HG03175 (cell line): ENCODE data around the gene GRIPAP1.
"Not testable (repeated sequence)": the region's sequence is repeated elsewhere in the genome, so short reads cannot be mapped to it uniquely, and the experiment has no call there.

Source experiments
- ATAC-seq: cut with Tn5 transposase; IDR thresholded peaks from one replicate; pipeline ENCODE4 v1.9.1; 2021; ENCODE audit warnings: mild to moderate bottlenecking, moderate library complexity; ENCODE audit not compliant: unreplicated experiment

GRIPAP1 gene

DNA sequence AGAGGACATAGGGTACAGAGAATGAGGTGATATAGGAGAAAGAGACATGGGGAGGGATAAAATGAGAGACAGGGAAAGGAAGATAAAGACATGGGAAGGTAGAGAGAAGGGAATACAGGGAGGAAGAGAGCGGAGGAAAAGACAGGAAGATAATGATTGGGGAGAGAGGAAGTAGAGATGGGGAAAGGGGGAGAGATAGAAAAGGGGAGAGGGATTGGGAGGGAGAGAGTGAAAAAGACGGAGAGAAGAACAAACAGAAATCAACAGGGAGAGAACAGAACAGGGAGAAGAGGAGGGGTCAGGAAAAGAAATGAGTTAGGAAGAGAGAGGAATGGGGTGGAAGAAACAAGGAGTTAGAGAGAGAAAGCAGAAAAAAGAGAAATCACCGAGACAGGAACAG is 4.6 kb downstream of the GRIPAP1 start:
- no peak for ATAC-seq

DNA sequence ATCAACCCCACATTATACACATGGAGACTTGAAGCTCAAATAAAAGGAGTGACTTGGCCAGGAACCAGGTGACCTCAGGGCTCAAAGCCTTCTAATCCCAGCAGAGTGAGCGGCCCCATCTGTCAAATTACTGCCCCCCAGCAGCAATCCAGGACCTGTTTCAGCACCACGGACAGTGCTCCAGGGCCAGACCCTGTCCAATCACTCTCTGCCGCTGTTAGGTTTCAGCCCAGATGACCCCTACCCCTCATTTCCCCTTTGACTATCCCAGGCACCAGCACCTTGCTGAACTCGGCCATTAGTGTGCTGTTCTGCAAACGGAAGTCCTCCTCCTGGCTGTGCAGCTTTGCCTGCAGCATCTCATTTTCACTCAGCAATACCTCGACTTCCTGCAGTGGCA is 5.1 kb downstream of the GRIPAP1 start:
- ATAC-seq, result no peak

DNA sequence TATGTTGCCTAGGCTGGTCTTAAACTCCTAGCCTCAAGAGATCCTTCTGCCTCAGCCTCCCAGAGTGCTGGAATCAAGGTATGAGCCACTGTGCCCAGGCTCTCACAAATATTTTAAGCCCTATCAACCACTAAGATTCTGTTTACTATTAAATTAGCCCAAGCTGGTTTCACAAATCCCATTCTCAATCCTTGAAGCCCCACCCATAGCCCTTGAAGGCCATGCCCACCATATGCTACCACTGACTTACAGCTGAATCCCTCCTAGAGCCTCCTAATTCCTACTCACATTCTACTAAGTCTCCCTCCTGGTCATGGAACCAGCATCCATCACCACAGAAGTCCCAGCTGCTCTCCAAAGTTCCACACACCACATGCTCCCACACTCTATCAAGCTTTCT is 9.7 kb downstream of the GRIPAP1 start:
- ATAC-seq, result no peak

DNA sequence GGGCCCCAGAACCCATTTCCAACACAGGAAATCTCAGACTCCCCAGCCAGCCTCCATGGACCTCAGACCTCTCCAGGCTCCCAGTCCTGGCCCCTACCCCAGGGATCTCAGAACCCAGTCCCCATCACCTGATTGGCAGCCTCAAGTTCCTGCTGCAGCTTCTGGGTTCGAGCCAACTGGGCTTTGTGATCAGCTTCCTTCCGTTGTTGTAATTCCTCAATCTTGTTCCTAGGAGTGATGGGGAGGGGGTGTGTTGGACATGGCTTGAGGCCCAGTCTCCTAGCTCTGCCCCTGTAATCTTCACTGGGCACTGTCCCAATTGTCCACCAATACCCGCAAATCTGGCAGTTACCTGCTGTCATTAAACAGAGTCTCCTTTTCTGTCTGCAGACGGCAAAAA is 12.6 kb downstream of the GRIPAP1 start:
- no peak for ATAC-seq

DNA sequence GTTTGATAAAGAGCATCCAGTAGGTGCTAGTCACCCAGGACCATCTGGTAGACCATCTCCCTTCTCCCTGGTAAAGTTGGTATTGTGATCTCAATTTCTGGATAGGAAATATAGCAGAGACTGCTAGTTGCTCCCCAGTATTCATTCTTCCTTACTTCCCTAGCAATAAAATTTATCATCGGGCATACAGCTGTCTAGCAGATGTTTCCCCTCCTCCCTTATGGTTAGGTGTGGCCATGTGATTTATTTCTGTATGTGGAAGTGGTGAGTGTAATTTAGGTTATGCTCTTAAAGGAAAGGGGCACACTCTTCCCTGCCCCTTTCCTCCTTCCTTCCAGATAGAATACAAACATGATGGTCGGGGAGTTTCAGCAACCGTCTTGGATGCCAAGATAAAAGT is 18.2 kb downstream of the GRIPAP1 start:
- no peak for ATAC-seq

DNA sequence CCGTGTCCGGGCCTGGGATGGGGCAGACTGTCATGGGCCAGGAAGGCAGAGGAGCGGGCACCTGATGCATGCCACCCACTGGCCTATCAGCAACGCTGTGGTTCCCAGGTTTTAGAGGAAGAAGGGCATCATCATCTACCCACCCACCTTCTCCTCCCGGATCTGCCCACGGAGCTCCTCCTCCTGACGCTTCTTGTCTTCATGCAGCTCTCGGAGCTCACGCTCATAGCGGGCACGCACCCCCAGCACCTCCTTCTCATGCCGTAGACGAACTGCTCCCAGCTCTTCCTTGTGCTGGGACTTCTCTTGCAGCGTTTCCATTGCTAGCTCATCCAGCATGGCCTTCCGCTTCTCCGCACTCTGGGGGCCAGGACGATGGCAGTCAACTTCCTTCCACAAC is 19.0 kb downstream of the GRIPAP1 start:
- ATAC-seq, result no peak

DNA sequence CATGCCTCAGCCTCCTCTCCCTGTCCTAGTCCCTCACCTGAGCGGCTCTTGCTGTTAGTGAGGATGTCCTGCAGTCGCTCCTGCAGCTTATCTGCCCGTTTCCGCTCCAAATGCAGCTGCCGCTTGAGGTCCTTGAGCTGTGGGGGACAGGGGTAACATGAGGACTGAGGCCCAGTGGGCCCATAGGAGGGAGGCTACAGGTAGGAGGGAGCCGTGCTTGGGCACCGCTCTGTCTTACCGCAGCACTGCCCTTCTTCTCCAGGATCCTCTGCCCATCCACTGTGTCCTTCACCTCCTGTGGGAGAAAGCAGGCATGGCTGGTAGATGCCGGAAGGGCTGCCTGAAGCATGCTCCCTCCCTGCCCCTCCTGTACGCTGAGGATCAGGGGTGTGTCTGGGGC is 20.9 kb downstream of the GRIPAP1 start:
- ATAC-seq, result no peak

DNA sequence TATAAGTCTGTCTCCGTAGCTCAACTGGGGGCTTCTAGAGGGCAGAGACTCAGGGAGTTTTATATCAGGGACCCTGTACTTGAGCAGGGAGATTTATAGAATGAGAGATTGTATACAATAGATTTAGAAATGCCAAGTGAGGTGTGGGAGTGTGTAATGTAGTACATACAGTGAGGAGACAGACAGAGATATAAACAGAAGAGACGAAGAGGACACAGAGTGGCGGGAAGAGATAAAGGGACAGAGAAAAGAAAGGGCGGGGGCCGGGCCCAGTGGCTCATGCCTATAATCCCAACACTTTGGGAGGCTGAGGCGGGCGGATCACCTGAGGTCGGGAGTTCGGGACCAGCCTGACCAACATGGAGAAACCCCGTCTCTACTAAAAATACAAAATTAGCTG is 21.7 kb downstream of the GRIPAP1 start:
- not testable (repeated sequence) for ATAC-seq

DNA sequence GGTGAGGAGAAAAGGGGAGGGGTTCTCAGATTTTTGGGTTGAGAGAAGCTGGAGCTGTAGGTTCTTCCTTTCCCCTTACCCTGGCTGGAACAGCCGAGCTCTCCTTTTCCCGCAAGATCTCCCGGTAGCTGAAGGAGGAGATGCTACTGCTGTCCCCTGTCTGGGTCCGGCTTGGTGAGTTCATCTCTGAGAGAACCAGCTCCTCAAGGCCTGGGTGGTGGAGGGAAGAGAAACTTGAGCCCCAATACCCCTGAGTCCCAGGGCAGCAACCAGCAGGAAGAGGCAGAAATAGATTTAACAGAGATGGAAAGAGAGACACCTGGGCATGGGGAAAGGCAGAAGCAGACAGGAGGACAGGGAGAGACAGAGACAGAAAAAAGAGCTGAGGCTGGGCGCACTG is 23.8 kb downstream of the GRIPAP1 start:
- ATAC-seq, result no peak

DNA sequence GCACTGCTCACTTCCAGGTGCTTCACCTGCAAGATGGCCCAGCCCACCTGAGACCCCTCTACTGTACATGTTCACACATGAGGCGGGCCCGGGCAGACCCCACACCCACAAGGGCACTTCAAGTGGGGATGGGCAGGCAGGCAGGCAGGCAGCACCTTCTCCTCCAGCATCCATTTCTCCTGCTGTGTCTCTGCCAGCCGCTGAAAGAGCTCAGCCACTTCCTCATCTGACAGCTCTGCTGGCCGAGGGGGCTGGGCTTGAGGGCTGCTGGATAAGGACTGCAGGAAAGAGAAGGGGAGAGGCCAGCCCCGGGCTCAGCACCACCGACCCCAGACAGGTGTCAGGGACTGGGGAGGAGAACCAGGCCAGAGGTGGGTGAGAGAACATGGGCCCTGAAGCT is 26.0 kb downstream of the GRIPAP1 start:
- ATAC-seq, result no peak

DNA sequence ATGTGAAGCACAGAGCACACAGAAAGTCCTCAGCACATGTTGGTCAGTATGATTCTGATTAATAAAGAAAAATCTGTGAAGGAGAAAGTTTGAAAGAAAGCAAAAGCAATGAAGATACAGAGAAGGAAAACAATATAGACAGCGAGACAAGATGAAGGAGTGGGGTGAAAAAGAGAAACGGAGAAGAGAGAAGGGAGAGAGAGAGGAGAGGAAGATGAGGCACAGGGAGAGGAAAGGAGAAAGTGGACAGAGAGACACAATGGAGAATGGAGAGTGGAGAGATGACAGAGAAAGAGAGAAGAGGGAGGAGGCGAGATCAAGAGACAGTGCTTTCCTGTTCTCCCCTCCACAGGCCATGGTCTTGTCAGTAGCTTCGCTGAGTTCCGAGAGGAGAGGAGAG is 26.5 kb downstream of the GRIPAP1 start:
- ATAC-seq, result no peak

DNA sequence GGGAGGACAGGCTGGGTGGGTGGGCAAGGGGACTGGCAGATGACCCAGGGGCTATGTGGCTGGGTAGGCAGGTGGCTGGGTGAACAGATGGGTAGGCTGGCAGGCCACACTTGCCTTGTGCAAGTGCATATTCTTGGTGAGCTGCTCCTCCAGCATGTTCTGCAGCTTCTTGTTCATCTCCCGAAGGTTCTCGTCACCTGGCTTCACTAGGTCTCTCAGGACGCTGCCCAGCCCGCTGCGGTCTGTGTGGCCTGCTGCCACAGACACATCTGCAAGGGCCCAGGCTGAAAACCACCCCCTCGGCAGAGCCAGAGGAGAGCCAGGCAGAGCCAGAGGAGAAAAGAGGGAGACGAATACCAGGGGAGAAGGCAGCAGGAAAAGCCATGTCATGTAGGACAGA is 27.0 kb downstream of the GRIPAP1 start:
- no peak for ATAC-seq

DNA sequence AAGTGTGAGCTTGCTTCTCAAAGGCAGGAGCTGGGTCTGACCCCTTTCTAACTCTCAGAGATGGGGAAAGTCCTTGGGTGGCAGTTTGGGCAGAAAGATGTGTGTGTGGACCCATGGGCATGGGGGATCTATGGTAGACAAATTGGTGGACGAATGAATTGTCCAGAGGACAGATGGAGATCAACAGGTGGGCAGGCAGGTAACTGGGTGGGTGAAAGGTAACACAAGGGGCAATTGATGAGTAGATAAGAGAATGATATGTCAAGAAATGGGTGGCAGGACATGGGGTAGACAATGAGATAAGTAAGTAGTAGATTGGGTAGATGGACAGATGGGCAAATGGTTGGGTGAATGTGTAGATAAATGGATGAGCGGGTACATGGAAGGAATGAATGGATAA is 27.5 kb downstream of the GRIPAP1 start:
- ATAC-seq, result no peak

DNA sequence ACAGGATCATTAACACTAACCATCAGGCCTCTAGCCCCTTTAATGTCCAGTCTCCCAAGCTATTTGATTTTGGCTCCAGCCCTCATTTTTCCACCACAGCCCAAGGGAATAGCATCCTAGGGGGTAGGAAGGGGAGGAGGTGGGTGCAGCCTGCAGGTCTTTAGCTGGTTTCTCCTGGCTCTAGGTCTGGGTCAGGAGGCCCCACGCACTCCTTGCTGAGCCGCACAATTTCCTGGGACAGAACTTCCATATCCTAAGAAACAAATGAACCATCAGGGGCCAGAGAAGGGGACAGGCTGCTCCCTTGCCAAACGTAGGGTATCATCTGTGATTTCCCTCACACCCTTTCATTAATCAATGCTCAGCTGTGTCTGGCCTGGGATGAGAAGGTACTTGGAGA is 28.0 kb downstream of the GRIPAP1 start:
- no peak for ATAC-seq

DNA sequence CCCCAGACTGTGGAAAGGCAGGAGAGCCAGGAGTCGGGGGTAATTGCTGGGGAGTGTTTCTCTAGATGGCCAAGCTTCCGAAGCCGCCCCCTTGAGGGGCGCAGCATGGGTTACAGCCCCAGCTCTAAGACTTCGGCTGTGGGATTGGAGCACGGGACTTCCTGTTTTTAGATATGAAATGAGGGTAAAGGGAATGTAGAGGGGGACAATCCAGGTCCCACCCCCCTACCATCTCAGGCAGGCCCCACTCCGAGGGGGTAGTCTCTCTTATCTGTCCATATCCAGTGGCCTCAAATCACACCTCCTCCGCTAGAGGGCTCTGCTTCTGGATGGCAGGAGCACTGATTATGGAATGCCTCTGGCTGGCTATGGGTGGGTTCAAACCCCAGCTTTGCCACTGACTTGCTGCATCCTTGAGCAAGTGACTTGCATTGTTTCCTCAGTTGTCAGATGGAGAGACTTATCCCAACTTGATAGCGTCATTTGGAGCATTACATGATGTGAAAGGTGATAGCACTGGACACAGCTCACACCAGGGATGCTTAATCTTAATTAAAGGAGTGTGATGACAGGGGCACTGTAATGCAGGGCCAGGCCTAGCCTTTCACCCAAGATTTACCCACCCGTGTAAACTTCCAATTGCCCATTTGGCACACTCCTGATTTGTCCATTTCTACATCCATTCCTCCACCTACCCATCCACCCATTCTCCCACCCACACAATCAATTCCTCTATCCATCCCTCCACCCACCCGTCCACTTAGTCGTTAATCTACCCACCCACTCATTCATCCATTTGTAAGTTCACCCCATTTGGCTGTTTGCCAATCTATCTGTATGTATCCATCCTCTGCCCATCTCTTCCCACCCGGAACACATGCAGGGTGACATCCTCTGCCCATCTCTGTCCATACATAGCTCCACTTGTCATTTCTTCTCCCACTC is 29.6 kb downstream of the GRIPAP1 start:
- no peak for ATAC-seq

DNA sequence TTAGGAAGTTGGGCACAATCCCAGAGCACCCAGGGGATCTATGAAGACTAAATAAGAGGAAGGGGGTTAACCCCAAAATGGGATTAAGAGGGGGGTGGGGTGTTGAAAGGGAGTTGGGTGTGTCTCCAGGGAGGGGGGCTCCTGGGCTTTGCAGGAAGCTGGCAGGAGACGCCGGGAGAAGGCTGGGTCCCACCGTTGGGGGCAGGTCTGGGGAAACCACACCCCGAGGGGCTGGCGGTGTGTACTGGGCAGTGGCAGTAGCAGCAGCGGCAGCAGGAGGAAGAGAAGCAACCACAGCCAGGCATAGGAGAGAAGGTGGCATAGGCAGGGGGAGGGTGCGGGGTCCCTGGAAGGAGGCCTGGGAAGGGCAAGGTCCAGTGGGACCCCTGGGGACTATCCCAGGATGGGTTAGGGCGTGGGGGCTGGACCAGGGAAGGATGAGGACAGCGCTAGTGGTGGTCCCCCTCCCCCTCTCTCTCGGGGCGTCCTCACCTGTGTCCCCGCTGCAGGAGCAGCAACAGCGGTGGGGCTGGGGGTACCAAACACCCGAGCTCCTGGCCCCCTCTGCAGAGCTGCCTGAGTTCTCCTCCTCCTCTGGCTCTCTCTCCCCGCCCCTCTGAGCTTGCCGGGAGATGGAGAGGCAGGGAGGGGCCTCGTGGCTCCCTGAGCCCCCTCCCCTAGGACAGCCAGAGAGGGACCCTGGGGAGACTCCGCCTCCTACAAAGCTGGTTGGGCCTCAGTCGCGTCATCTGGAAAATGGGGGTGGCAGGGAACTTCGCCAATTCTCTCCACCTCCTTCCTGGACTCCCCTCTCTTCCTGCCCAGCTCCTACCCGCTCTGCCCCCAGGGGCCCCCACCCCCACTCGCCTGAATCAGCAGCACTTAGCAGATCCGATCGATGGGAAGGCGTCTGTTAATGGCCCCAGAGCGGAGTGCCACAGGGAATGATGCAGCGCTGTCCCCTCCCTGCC is 30.5 kb downstream of the GRIPAP1 start, which contains the start of gene KCND1:
TSS of gene KCND1 (minus strand) at position 596 of the 971 bp plus-strand sequence. CDS start 1,573 bp downstream, outside the sequence.
- no peak for ATAC-seq

DNA sequence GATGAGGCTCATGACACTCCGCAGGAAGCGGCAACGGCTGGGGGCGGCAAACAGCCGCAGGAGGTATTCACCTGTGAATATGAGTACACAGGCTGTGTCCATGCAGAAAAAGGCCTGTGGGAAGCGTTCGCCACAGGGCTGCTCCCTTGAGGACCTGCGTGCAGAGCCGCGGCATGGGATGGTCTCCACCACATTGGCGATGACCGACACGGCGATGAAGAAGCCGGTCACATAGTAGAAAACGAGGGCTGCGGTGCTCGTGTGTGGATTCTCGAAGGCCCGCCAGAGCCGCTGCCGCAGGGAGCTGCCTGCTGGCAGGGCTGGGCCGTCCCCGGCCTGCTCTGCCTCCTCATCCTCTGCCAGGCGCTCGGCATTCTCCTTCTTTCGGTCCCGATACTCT is 32.6 kb downstream of the GRIPAP1 start:
- ATAC-seq, result no peak

DNA sequence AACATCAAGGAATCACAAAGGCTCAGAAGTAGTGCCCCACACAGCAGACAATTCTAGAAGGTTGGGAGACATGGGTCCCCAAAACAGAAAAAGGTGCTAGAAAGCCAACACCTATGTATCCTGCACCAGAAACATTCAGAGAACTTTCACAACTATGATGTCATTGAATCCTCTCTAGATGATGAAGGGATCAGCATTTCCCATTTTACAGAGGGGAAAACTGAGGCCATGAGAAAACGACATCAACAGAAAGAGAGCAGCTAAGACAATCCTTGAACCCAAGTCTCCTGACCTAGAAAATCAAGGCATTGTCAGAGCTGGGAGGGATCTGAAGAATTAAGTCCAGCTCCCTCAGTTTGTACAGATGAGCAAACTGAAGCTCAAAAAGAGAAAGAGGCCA is 33.7 kb downstream of the GRIPAP1 start:
- ATAC-seq, result no peak

DNA sequence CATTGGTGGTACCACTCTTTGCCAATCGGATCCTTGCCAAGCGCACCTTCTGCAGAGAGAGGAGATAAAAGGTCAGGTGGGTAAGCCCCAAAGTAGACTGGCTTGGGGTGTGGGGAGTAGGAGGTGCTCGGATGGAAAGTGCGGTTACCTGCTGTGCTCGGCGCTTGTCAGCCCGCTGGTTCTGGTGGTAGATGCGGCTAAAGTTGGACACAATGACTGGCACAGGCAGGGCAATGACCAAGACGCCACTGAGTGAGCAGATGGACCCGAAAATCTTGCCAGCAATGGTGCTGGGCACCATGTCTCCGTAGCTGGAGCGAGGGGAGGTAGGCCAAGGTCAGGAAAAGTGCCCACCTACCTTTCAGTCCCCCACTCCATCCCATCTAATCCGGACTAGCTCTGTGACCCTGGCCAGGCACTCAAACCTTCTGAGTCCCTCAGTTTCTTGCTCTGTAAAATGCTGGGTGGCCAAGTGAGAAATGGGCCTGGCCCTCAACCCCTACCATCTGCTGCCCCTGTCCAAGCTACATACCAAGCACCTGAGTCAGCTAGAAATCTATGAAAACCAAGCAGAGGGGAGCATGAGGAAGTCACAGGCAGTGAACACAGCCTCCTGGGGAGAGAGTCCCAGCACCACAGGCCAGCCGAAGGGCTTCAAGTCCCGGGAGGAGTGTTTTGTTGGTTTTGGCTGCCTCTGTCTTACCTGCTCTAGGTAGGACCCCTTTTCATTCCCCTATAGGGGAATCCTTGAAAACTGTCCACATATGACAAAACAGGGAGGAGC is 35.1 kb downstream of the GRIPAP1 start:
- ATAC-seq, result no peak

DNA sequence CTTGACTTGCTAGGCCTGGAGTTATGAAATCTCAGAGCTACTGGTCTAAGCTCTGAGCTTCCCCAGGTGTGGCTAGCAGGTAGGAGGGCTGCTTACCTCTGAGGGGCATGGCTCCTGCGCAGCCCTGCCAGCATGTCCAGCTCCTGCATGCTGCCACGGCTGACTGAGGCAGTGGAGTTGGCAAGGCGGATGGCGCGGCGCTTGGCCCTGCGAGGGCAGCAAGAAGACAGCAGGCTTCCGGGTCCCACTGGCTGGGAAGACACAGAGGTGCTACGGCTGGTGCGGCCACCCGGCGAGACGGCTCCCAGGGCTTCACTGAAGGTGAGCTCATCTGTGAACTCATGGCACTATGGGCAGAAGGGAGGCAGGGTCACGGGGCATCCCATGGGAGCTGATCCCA is 36.1 kb downstream of the GRIPAP1 start:
- no peak for ATAC-seq

DNA sequence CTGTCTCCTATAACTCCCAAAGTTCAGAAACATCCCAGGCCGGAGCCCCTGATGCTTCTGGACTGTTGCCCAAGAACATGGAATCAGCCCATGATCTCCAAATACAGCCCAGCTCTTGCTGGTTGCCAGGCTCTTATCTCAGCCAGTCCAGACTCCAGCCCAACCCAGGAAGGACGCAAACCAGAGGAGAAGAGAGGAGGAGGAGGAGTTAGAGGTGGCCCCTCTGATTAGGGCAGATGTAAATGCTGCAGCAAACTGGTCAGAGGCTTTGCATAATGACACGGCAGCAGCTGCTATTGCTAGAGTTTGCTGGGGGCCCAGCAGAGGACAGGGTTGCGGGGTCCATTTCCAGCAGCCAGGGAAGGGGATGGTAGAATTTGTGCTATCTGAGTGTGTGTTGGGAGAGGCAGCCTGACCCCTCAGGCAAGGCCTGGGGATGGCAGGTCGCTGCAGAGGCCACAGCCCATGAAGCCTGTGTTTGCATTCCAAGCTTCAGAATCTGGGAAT is 40.4 kb downstream of the GRIPAP1 start:
- no peak for ATAC-seq
